Activated CD4-positive, alpha-beta T cell treated with anti-CD3 and anti-CD28 coated beads, Interleukin-2, amount 50 U/mL, for 24 hours (primary cell): ENCODE data around the gene P2RY8.
"Not testable (repeated sequence)": the region's sequence is repeated elsewhere in the genome, so short reads cannot be mapped to it uniquely, and the experiment has no call there.

ENCODE experiments used
- DNase-seq, 2 donors: peaks; one replicate each; pipeline ENCODE4 v3.0.0-alpha.2; 2020; ENCODE audit warnings: low read depth in 1 of 2, low spot score in 1 of 2

P2RY8 gene

GRCh38 chrX:1488745-1489144 lies 48.2 kb downstream of the P2RY8 start:
- no peak for DNase-seq

DNA sequence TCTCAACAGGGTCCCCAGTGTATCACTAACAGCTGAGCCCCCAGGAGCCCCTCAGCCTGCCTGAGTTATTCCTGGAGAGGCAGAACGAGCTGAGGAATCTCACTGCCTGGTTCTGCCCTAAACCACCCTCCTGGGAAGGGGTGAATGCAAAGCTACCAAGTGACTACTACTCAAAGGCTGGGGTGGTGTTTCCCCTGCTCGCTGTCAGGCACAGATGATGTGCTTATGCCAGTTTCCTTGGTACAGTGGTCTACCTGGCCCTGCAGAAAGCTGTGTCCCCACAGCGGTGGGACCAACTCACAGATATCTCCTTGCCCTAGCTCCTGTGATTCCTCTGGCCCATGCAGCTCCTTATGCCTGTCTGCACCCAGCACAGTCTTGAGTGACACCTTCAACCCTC lies 48.8 kb downstream of the P2RY8 start:
- DNase-seq: no peak

DNA sequence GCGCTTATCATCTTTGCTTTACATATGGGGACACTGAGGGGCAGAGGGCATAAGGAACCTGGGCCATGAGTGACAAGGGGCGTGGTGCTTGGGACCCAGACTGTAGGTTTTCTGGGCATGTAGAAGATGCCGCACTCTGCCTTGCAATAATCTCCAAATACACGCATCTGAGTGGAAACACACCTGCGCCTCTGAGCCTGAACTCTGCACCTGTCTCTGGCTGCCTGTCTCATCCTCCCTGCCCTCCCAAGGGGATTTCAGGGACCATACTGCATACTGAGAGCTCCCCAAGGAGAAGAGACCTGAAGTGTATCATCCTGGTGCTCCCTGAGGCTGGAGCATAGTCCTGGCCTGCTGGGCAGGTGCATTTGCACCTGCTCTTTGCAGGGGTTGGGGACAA lies 49.6 kb downstream of the P2RY8 start:
- DNase-seq: no peak

DNA sequence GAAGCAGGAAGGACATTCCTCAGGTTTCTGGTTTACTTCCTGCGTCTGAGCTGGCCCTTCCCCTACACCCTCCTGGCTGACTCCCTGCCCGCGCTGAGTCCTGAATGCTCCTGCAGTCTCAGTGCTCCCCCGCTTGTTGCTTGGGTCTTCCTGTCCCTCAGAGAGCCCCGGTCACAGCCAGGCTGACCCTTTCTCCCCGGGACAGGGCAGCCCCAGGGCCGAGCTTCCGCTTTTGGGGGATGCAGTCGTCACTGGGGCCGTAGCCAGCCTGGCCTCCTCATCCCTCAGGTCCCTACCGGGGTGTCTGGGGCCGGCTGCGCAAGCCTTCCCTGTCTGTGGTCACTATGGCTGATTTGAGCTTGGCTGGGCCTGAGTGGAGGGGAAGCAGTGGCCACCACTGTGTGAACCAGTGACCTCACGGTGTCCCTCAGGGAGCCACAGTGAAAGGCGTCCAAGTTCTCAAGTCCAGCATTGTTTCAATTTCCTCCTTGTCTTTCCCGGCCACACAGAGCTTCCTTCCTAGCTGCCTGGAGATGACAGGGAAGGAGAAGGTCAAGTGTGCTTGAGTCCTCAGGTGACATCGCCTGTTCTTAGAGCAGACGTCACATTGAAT lies 50.1 kb downstream of the P2RY8 start:
- DNase-seq: no peak

DNA sequence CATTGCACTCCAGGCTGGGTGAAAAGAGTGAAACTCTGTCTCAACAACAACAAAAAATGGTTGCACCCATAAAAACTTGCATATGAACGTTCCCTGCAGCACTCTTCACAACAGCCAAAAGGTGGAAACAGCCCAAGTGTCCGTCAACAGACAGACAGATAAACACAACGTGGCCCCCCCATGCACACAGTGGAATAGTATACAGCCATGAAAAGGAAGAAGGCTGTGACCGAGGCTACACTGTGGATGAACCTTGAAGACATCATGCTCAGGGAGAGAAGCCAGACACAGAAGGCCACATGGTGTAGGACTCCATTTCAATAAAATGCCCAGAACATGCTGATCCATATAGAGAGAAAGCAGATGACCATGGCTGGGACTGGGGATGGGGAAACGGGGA lies 50.8 kb downstream of the P2RY8 start:
- DNase-seq: no peak

DNA sequence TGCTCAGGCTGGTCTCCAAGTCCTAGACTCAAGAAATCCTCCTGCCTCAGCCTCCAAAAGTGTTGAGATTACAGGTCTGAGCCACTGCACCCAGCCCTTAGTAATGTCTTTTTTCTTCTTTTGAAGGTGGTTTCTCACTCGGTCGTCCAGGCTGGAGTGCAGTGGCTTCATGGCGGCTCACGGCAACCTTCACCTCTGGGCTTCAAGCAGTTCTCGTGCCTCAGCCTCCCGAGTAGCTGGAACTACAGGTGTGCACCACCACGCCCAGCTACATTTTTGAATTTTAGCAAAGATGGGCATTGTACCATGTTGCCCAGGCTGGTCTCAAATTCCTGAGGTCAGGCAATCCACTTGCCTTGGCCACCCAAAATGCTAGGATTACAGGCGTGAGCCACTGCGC lies 52.0 kb downstream of the P2RY8 start:
- no peak for DNase-seq

DNA sequence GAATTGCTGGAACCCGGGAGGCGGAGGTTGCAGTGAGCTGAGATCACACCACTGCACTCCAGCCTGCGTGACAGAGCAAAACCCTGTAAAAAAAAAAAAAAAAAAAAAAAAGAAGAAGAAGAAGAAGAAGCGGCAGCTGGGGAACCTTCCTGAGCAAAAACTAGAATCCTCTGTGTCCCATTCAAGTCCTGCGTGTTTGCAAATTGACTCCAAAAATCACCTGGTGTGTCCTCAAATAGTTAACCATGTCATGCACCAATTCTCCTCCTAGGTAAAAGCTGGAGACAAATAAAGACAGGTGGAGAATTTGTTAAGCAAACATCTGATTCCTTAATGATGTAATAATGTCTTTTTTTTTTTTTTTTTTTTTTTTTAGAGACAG lies 52.4 kb downstream of the P2RY8 start:
- no peak for DNase-seq

GRCh38 chrX:1483843-1484637 lies 52.9 kb downstream of the P2RY8 start:
- no peak for DNase-seq

- not testable (repeated sequence) for DNase-seq
Measured at GRCh38 chrX:1482530-1482928, 54.5 kb downstream of the P2RY8 start.

GRCh38 chrX:1481636-1482529 lies 55.1 kb downstream of the P2RY8 start:
- peak; percentile 50 to 71 for DNase-seq

- no peak for DNase-seq
Measured at GRCh38 chrX:1480082-1480785, 56.8 kb downstream of the P2RY8 start.

GRCh38 chrX:1477801-1478458 lies 59.1 kb downstream of the P2RY8 start:
- DNase-seq: no peak

DNA sequence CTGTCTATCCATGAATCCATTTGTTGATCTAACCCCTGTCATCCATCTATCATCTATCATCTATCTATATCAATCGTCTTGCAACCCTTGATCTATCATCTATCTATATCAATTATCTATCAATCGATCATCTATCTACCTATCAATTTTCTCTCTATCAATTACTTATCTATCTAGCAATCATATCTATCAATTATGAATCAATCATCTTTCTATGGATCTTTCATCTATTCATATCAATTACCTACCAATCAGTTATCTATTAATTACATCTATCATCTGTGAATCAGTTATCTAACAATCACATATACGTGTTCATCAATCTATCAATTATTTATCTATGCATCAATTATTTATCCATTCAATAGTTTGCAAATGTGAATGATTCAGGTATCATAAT lies 59.8 kb downstream of the P2RY8 start:
- DNase-seq: no peak

- no peak for DNase-seq
Measured at GRCh38 chrX:1476682-1477081, 60.3 kb downstream of the P2RY8 start.

GRCh38 chrX:1475881-1476280 lies 61.1 kb downstream of the P2RY8 start:
- no peak for DNase-seq

DNA sequence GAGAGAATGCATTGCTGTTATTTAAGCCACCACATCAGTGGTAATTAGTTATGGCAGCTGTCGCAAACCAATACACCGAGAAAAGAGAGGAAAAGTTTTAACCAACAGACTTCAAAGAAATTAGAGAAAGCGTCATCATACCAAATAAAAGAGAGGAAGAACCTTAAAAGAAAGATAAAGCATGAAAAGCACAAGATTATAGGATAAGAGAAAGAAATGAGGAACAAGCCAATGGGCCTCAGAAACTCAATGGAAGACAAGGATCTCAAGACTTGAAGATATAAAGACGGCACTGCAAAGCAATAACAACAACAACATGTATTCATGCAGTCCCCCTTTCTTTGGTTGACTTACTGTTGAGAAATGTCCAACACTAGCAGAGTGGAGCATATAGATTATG lies 61.5 kb downstream of the P2RY8 start:
- DNase-seq: no peak

DNA sequence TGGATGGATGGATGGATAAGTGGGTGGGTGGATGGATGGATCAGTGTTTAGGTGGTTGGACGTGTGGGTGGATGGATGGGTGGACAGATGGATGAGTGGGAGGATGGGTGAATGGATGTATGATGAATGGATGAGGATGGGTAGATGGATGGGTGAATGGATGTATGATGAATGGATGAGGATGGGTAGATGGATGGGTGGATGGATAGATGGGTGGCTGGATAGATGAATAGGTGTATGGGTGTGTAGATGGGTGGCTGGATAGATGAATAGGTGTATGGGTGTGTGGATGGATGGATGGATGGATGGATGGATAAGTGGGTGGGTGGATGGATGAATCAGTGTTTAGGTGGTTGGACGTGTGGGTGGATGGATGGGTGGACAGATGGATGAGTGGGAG lies 62.4 kb downstream of the P2RY8 start:
- not testable (repeated sequence) for DNase-seq

GRCh38 chrX:1472975-1473374 lies 64.0 kb downstream of the P2RY8 start:
- no peak for DNase-seq

DNA sequence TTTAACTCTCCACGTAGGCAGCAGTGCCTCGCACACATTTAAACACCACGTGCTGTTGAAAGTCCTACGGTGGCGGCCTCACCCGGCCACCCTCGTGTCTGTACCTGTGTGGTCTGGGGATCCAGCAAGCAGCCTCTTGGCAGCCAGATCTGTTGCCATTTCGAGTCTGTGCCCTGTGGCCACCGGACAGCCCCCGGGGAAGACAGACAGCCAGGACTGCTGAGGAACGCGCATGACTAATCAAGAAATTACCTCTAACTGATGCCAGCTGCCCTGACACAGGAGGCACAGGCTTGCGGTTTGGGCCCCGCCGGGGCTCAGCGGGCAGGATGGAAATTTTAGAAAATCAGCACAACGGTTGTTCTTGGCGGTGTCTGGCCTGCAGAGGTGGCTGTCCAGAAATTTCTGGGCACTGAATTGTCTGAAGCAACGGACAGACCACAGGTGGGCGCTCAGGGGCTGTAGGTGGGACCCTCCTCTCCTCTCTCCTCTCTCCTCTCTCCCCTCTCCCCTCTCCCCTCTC lies 68.7 kb downstream of the P2RY8 start:
- DNase-seq: peak; percentile 50 to 63

DNA sequence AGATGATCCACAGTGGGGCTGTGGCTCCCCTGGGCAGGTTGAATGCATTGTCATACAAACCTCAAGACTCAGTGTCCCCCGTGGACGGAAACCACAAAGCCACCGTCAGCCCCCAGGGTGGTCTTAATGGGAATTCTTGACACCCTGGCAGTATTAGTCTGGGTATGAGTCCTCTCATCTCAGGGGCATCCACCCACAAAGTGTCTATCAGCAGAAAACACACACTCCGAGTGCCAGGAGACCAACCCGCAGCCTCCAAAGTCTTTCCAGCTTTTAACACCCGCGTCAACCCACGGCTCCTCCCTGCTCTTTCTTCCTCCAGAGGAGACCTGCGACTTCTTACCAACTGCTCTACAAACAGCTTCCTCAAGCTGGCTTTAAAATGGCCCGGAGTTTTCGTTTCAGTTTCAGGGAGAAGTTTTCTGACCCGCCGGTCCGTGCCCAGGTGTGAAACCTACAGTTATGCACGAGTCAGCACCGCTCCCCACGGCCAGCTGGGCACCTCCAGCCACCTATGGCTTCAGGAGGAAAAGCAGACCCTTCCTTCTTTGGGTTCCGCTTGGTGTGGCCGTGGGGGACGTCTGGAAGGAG lies 69.9 kb downstream of the P2RY8 start:
- no peak for DNase-seq
